Measurements from ENCODE around the gene DBF4B.

Gene DBF4B

GRCh38 chr17:44774271-44775135, 66.0 kb downstream of the DBF4B start:
- DNase-seq (ENCODE audit: low spot score in 2 of 2) (peak; percentile 86 to 97), ATAC-seq (ENCODE audit: low read depth) (peak; percentile 50)
- Mint-ChIP-seq H3K4me1 (peaks cover 16% of the 10 kb centered on the region), H3K36me3 (no peaks in the 10 kb centered on the region), H3K27ac (no peak overlapping the region), H3K4me3 (peak overlapping the region; percentile 96), H3K9me3 (no peaks in the 10 kb centered on the region), H3K27me3 (peaks cover 10% of the 10 kb centered on the region)

- DNase-seq (ENCODE audit: low spot score in 2 of 2) (peak; percentile 74 to 84), ATAC-seq (ENCODE audit: low read depth) (peak; percentile 85)
- H3K4me1 Mint-ChIP-seq, result peaks cover 18% of the 10 kb centered on the region
- H3K36me3 Mint-ChIP-seq, result no peaks in the 10 kb centered on the region
- peak overlapping the region; percentile 42 for H3K27ac Mint-ChIP-seq
- peak overlapping the region; percentile 96 for H3K4me3 Mint-ChIP-seq
- no peaks in the 10 kb centered on the region for H3K9me3 Mint-ChIP-seq
- peaks cover 11% of the 10 kb centered on the region for H3K27me3 Mint-ChIP-seq
Measured at GRCh38 chr17:44775136-44775837, 66.8 kb downstream of the DBF4B start.

GRCh38 chr17:44775838-44776621, 67.6 kb downstream of the DBF4B start:
- peaks cover 13% of the 10 kb centered on the region for H3K27me3 Mint-ChIP-seq
- ATAC-seq (ENCODE audit: low read depth) (no peak), DNase-seq (ENCODE audit: low spot score in 2 of 2) (no peak)
- H3K4me3 Mint-ChIP-seq, result peak overlapping the region; percentile 96
- no peaks in the 10 kb centered on the region for H3K36me3 Mint-ChIP-seq
- H3K27ac Mint-ChIP-seq, result peak overlapping the region; percentile 42
- no peaks in the 10 kb centered on the region for H3K9me3 Mint-ChIP-seq
- peaks cover 18% of the 10 kb centered on the region for H3K4me1 Mint-ChIP-seq

GRCh38 chr17:44776628-44777393, 68.3 kb downstream of the DBF4B start:
- H3K4me1 Mint-ChIP-seq, result peaks cover 18% of the 10 kb centered on the region
- H3K4me3 Mint-ChIP-seq, result peak overlapping the region; percentile 96
- no peaks in the 10 kb centered on the region for H3K36me3 Mint-ChIP-seq
- H3K27me3 Mint-ChIP-seq, result peaks cover 12% of the 10 kb centered on the region
- no peak overlapping the region for H3K27ac Mint-ChIP-seq
- H3K9me3 Mint-ChIP-seq, result no peaks in the 10 kb centered on the region
- ATAC-seq (ENCODE audit: low read depth) (no peak), DNase-seq (ENCODE audit: low spot score in 2 of 2) (no peak)

- Mint-ChIP-seq H3K9me3 (no peaks in the 10 kb centered on the region), H3K27ac (no peak overlapping the region), H3K4me3 (no peak overlapping the region), H3K27me3 (peaks cover 10% of the 10 kb centered on the region), H3K4me1 (peaks cover 18% of the 10 kb centered on the region), H3K36me3 (no peaks in the 10 kb centered on the region)
- ATAC-seq (ENCODE audit: low read depth) (no peak), DNase-seq (ENCODE audit: low spot score in 2 of 2) (no peak)
Measured at GRCh38 chr17:44777394-44778348, 69.2 kb downstream of the DBF4B start.

DNA sequence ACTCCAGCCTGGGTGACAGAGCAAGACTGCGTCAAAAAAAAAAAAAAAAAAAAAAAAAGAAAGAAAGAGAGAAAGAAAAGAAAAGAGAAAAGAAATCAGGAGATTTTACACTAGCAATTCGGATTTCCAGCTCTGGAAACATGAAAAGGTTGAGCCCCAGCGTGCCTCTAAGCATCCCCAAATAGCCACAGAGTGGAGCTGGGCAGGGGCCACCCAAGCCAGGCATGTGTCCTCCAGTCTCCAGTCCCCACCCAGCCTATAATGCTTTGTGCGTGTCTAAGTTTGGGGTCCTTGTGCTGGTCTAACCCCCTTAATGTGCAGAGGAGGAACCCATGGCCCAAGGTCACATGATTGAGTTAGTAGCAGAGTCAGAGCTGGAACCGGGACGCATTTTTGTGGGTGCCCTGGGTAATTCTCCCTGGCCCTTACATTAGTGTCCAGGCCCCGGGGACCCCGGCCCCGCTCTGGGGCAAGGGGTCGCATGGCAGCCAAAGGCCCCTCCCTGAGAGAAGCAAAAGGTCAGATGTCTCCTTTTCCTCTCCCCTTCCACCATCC, 70.3 kb downstream of the DBF4B start:
- H3K4me1 Mint-ChIP-seq, result peaks cover 18% of the 10 kb centered on the region
- H3K27me3 Mint-ChIP-seq, result peaks cover 10% of the 10 kb centered on the region
- H3K9me3 Mint-ChIP-seq, result no peaks in the 10 kb centered on the region
- H3K36me3 Mint-ChIP-seq, result no peaks in the 10 kb centered on the region
- H3K4me3 Mint-ChIP-seq, result peak overlapping the region; percentile 67
- no peak for ATAC-seq (ENCODE audit: low read depth)
- H3K27ac Mint-ChIP-seq, result no peak overlapping the region
- no peak for DNase-seq (ENCODE audit: low spot score in 2 of 2)

DNA sequence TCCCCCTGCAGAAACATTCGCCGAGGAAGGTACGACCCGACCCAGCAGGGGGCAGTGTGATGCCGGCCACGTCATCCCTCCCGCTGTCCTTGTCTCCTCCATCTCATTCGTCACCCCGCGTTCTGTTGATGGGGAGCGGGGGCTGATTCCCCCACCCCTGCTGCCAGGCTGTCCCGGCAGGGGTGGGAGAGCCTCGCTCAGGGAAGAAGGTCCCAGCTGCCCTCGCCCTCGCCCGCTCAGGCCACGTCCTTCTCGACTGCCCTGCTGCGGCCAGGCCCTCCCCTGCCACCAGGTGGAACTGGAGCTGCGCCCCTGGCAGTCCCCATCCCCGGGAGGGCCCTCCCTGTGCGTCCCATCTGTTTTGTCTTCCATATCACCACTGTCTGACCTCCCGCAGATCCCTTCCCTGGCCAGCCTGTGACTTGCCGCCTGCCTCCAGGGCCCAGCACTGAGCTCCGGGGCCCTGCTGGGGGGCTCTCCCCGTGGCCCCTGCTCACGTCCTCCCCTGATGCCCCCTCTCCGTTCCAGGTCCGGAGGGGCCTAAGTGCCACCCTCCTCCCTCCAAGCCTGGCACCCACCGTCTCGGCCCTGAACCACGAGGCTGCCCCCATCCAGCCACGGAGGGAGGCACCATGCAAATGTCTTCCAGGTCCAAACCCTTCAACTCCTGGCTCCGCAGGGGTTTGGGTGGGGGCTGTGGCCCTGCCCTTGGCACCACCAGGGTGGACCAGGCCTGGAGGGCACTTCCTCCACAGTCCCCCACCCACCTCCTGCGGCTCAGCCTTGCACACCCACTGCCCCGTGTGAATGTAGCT, 71.0 kb downstream of the DBF4B start:
- Mint-ChIP-seq H3K27ac (no peak overlapping the region), H3K36me3 (no peaks in the 10 kb centered on the region), H3K4me3 (peak overlapping the region; percentile 67), H3K4me1 (peaks cover 18% of the 10 kb centered on the region), H3K9me3 (no peaks in the 10 kb centered on the region), H3K27me3 (peaks cover 10% of the 10 kb centered on the region)
- ATAC-seq (ENCODE audit: low read depth) (peak; percentile 36), DNase-seq (ENCODE audit: low spot score in 2 of 2) (peak; percentile 75 to 82)

DNA sequence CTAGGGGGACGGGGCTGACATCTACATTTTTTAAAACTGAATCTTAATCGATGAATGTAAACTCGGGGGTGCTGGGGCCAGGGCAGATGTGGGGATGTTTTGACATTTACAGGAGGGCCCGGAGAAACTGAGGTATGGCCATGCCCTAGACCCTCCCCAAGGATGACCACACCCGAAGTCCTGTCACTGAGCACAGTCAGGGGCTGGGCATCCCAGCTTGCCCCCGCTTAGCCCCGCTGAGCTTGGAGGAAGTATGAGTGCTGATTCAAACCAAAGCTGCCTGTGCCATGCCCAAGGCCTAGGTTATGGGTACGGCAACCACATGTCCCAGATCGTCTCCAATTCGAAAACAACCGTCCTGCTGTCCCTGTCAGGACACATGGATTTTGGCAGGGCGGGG, 71.7 kb downstream of the DBF4B start:
- Mint-ChIP-seq H3K27me3 (peaks cover 10% of the 10 kb centered on the region), H3K9me3 (no peaks in the 10 kb centered on the region), H3K27ac (no peak overlapping the region), H3K4me1 (peaks cover 15% of the 10 kb centered on the region), H3K36me3 (no peaks in the 10 kb centered on the region), H3K4me3 (no peak overlapping the region)
- no peak for DNase-seq (ENCODE audit: low spot score in 2 of 2)
- no peak for ATAC-seq (ENCODE audit: low read depth)

DNA sequence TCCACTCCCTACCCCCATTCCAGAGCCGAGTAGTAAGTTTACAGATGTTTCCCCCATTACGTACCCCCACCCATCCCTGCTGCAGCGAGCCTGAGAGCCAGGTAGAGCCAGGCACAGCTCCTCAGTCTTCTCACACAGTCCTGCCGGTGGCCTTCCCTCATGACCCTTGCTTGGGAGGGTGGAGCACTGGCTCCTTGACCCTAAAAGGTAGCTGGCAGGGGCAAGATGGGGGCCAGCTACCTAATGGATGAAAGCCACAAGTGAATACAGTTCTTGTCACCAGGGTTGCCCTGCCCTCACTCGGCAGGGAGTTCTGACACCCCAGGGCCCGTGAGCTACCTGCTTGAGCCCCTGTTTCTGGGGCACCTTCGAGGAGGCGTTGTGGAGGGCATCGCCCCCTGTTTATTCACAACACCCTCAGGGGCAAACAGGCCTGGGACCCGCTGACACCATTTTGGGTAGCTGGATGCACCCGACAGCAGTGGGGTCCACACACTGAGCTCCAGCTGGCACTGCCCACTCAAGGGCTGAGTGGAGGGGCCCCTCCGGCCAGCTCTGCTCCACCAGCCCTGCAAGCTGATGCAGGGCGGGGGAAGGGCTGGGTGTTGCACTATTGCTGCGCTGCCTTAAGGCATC, 72.5 kb downstream of the DBF4B start:
- no peak overlapping the region for H3K27ac Mint-ChIP-seq

DNA sequence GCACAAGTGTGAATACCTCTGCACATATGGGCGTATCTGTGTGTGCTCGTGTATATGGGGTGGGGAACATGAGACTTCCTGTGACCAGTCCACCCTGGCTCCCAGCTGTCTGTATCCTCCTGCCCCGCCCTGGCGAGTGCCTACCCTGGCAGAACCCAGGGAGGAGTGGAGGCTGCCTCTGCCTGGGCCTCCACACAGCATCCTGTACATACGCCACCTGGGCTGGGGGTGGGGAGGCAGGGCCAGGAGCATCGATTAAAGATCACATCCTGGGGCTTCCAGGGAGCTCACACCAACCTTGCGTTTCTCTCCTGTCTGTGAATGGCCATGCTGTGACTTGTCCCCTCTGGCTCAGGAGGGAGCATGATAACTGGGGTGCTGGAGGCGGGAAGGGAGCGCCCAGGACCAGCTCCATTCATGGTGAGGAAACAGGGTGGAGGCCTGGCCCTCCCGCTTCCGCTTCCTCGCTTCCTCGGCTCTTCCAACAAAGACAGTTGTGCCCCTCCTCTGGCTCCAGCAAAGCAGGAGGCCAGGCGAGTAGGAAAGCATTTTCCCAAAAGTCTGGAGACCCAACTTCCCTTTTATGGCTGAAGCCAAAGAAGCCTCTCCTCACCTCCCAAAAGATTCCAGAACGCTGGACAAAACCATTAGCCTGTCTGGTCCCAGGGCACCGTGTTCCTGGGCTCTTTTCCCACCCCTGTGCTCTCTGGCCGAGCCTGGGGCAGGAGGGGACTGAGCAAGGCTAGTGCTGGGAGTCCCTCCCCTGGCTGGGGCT, 73.3 kb downstream of the DBF4B start:
- Mint-ChIP-seq H3K27me3 (peaks cover 10% of the 10 kb centered on the region), H3K27ac (no peak overlapping the region)

More for the DNA sequence above, 72.5 kb downstream of the DBF4B start:
- no peaks in the 10 kb centered on the region for H3K9me3 Mint-ChIP-seq
- peak overlapping the region; percentile 47 for H3K4me3 Mint-ChIP-seq
- DNase-seq (ENCODE audit: low spot score in 2 of 2), result no peak
- ATAC-seq (ENCODE audit: low read depth), result no peak
- no peaks in the 10 kb centered on the region for H3K36me3 Mint-ChIP-seq
- H3K4me1 Mint-ChIP-seq, result peaks cover 11% of the 10 kb centered on the region
- H3K27me3 Mint-ChIP-seq, result peaks cover 10% of the 10 kb centered on the region

GRCh38 chr17:44782326-44782850, 73.9 kb downstream of the DBF4B start:
- DNase-seq (ENCODE audit: low spot score in 2 of 2) (no peak), ATAC-seq (ENCODE audit: low read depth) (no peak)
- Mint-ChIP-seq H3K36me3 (no peaks in the 10 kb centered on the region), H3K27me3 (peaks cover 9% of the 10 kb centered on the region), H3K4me1 (peaks cover 8% of the 10 kb centered on the region), H3K4me3 (no peak overlapping the region), H3K27ac (no peak overlapping the region), H3K9me3 (no peaks in the 10 kb centered on the region)

More for the DNA sequence above, 73.3 kb downstream of the DBF4B start:
- Mint-ChIP-seq H3K36me3 (no peaks in the 10 kb centered on the region), H3K4me3 (no peak overlapping the region), H3K4me1 (peaks cover 8% of the 10 kb centered on the region), H3K9me3 (no peaks in the 10 kb centered on the region)
- no peak for ATAC-seq (ENCODE audit: low read depth)
- no peak for DNase-seq (ENCODE audit: low spot score in 2 of 2)

All from memory B cell (primary cell).